ENCODE measurements around the gene CERK.

DNA sequence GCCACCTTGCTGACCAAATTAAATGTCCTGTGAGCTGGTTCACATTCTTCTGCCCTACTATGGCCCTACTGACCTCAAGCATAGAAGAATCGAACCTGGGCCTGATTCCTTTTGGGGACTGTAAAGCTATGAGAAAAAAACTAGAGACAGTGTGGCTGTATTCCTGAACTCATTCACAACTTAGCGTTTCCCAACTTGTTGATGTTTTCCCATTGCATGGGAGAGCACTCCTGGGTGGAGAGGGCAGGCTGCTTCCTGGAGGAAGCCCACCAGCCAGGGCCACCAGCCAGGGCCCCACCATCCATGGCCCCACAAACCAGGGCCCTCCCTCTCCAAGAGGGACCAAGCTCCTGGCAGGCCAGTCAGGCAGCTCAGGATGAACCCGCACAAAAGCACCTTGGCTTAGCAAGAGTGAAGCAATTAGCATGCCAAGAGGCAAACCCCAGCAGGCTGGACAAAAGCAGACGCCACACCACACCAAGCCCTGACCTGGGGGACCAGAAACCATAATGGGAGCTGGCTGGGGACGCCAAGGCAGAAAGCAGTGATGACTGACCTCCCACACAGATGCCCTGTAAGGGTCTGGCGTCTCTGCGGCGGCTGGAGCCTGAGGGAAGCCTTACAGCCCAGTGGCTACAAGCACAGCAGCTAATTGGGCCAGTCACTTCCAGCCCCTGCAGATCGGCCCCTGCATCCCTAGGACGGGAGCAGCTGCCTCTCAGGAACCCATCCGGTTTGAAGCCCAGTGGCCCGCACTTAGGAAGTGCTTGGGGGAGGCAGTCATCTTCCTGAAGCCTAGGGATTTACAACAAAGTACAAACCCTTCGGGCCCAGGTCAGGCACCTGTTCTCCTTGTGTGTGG lies 2.1 kb downstream of the CERK start:
- TF ChIP-seq SP2 (CRISPR knock-in tag; IDR thresholded peaks at IDR 0.05) = no peak
- no peak for TF ChIP-seq SP1 (IDR thresholded peaks at IDR 0.05)
- no peak for TF ChIP-seq SP1 (CRISPR knock-in tag; IDR thresholded peaks at IDR 0.05)
- TF ChIP-seq GLI4 (CRISPR knock-in tag; IDR thresholded peaks at IDR 0.05; ENCODE audit: borderline replicate concordance) = no peak
- TF ChIP-seq, protein P1, sequence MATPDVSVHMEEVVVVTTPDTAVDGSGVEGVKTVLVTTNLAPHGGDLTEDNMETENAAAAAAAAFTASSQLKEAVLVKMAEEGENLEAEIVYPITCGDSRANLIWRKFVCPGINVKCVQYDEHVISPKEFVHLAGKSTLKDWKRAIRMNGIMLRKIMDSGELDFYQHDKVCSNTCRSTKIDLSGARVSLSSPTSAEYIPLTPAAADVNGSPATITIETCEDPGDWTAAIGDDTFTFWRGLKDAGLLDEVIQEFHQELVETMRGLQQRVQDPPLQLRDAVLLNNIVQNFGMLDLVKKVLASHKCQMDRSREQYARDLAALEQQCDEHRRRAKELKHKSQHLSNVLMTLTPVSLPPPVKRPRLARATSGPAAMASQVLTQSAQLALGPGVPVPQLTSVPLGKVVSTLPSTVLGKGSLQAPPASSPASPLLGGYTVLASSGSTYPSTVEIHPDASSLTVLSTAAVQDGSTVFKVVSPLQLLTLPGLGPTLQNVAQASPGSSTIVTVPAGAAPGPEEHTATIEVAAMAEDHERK (CRISPR knock-in tag; IDR thresholded peaks at IDR 0.05; ENCODE audit: low read depth) = no peak
- no peak for TF ChIP-seq RFX5 (IDR thresholded peaks at IDR 0.05; ENCODE audit: low read depth, low read length)
- TF ChIP-seq, protein P2, sequence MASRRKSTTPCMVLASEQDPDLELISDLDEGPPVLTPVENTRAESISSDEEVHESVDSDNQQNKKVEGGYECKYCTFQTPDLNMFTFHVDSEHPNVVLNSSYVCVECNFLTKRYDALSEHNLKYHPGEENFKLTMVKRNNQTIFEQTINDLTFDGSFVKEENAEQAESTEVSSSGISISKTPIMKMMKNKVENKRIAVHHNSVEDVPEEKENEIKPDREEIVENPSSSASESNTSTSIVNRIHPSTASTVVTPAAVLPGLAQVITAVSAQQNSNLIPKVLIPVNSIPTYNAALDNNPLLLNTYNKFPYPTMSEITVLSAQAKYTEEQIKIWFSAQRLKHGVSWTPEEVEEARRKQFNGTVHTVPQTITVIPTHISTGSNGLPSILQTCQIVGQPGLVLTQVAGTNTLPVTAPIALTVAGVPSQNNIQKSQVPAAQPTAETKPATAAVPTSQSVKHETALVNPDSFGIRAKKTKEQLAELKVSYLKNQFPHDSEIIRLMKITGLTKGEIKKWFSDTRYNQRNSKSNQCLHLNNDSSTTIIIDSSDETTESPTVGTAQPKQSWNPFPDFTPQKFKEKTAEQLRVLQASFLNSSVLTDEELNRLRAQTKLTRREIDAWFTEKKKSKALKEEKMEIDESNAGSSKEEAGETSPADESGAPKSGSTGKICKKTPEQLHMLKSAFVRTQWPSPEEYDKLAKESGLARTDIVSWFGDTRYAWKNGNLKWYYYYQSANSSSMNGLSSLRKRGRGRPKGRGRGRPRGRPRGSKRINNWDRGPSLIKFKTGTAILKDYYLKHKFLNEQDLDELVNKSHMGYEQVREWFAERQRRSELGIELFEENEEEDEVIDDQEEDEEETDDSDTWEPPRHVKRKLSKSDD (CRISPR knock-in tag; IDR thresholded peaks at IDR 0.05; ENCODE audit: low read depth) = no peak
- no peak for TF ChIP-seq IRX3 (CRISPR knock-in tag; IDR thresholded peaks at IDR 0.05; ENCODE audit: borderline replicate concordance, low read depth)
- no peak for TF ChIP-seq POLR2A (IDR thresholded peaks at IDR 0.05; ENCODE audit: insufficient read depth in 1 of 2, low read depth in 2 of 2, low read length in 2 of 2)
- no peak for TF ChIP-seq SMYD3 (CRISPR knock-in tag; IDR thresholded peaks at IDR 0.05)
- TF ChIP-seq, protein P3, sequence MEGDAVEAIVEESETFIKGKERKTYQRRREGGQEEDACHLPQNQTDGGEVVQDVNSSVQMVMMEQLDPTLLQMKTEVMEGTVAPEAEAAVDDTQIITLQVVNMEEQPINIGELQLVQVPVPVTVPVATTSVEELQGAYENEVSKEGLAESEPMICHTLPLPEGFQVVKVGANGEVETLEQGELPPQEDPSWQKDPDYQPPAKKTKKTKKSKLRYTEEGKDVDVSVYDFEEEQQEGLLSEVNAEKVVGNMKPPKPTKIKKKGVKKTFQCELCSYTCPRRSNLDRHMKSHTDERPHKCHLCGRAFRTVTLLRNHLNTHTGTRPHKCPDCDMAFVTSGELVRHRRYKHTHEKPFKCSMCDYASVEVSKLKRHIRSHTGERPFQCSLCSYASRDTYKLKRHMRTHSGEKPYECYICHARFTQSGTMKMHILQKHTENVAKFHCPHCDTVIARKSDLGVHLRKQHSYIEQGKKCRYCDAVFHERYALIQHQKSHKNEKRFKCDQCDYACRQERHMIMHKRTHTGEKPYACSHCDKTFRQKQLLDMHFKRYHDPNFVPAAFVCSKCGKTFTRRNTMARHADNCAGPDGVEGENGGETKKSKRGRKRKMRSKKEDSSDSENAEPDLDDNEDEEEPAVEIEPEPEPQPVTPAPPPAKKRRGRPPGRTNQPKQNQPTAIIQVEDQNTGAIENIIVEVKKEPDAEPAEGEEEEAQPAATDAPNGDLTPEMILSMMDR (CRISPR knock-in tag; IDR thresholded peaks at IDR 0.05) = no peak
- no peak for TF ChIP-seq ZNF263 (CRISPR knock-in tag; IDR thresholded peaks at IDR 0.05)

Data from HepG2 (cell line).